HG03060 (cell line): ENCODE results near the gene CKLF.
"Not testable (repeated sequence)": the region's sequence is repeated elsewhere in the genome, so short reads cannot be mapped to it uniquely, and the experiment has no call there.

ENCODE experiments used
- ATAC-seq: cut with Tn5 transposase; IDR thresholded peaks from one replicate; pipeline ENCODE4 v1.9.1; 2021; ENCODE audit warnings: low read depth, moderate number of reproducible peaks; ENCODE audit not compliant: unreplicated experiment

CKLF gene

GRCh38 chr16:66590322-66590721, 37.9 kb downstream of the CKLF start:
- no peak for ATAC-seq

GRCh38 chr16:66591018-66591417, 38.6 kb downstream of the CKLF start:
- ATAC-seq: no peak

DNA sequence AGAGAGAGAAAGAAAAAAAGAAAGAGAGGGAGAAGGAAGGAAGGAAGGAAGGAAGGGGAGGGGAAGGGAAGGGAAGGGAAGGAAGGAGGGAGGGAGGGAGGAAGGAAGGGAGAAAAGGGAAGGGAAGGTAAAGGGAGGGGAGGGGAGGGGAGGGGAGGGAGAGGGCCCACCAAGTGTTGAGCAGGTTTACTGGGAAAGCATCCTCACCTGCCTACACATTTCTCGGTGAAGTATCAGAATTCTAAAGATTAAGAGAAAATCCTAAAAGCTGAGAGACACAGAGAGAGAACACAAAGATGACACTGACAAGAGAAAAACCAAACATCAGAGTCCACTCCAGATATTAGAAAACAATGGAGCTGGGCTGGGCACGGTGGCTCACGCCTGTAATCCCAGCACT, 39.9 kb downstream of the CKLF start:
- ATAC-seq: no peak

DNA sequence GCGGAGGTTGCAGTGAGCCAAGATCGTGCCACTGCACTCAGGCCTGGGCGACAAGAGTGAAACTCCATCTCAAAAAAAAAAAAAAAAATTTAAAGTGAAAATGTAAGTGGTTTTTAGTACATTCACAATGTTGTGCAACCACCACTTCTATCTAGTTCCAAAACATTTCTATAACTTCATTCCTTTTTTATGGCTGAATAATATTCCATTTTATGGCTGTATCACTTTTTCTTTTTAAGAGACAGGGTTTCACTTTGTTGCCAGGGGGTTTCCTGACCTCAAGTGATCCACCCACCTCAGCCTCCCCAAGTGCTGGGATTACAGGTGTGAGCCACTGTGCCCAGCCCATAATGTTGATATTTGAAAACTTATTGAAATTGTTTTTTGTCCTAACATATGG, 40.4 kb downstream of the CKLF start:
- ATAC-seq: no peak

GRCh38 chr16:66594739-66595138, 42.4 kb downstream of the CKLF start:
- ATAC-seq: no peak

- ATAC-seq: not testable (repeated sequence)
Measured at GRCh38 chr16:66596559-66596958, 44.2 kb downstream of the CKLF start.

GRCh38 chr16:66596986-66597848, 44.8 kb downstream of the CKLF start:
- no peak for ATAC-seq

- ATAC-seq: no peak
Measured at GRCh38 chr16:66598111-66598510, 45.7 kb downstream of the CKLF start.

GRCh38 chr16:66599726-66600125, 47.4 kb downstream of the CKLF start:
- no peak for ATAC-seq

DNA sequence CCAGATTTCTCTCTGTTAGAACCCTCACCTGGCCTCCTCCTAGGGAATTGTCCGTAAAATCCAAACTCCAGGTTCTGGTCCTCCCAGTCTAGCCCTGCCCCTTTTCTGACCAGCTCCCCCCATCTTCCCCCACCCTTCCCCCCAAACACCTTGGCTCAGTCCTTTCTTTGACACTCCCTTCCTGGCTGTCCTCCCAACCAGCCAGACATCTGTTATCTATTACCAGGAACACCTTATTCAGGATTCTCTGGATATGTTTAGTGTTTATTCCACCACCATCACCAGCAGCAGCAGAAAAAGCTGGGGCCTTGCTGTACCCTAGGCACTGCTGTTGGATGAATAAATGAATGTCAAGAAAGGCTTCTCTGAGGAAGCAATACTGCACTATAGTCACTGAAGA, 48.1 kb downstream of the CKLF start:
- no peak for ATAC-seq

- ATAC-seq: no peak
Measured at GRCh38 chr16:66601471-66601870, 49.1 kb downstream of the CKLF start.

DNA sequence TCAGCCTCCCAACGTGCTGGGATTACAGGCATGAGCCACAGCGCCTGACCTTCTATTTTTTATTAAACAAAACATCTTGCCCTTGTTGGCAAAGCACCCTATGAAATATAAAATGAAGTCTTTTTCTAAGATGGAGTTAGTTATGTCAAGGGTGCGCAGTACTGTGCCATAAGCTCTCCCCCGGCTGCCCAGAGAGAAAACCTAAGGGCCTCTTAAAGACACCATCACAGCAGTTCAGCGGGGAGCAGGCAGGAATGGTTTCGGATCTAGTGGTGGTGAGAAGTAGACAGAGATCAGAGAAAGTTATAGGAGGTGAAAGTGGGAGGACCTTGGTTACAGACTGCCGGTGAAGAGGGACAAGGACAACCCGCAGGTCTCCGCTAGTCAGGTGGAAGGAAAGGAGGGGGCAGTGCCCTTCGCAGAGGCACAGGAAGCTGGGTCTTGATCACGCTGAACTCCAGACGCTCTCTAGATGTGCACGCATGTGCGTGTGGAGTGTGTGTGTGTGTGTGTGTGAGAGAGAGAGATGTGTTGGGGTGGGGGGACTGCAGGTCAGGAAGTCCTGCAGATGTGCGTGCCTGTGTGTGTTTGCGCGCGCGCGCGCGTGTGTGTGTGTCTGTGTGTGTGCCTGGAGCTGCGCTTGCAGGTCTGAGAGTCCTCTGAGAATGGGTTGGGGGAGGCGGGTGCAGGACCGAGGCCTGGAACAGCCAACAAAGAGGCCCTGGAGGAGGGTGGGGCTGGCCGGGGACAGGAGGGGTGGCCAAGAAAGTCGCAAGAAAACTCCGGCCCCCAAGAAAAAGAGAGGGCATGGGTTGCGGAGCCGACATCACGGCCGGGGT, 51.4 kb downstream of the CKLF start:
- ATAC-seq: no peak

DNA sequence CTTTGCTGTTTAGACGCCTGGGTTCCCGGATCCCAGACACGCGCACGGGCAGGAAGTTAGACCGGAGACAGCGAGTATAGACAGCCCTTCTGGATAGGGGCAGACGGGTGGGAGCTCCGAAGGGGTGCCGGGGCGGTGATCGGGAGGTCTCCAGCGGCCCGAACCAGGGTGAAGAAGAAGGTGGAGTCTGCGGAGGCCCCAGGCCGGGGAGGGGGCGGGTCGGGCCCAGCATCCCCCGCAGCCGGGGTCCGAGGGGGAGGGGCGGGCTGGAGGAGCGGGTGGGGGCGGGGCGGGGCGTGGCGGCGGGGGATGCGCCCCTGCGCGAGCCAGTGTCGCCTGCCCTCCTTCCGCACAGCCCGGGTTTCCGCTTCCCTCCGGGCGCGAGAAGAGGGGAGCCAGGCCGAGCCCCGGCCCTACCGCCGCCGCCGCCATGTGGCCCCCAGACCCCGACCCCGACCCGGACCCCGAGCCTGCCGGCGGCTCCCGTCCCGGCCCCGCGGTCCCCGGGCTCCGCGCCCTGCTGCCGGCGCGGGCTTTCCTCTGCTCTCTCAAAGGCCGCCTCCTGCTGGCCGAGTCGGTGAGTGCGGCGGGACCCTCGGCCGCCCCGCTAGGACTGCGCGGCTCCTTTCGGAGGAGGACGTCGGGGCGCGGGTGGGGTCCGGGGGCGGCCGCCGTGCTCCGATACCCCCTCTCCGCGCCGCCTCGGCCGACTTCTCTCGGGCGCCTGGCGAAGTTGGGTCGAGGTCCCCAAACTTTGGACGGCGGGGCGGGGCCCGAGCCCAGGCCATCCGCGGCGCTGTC, 52.2 kb downstream of the CKLF start, which contains the start of gene CMTM3:
Gene CMTM3, plus strand, starts transcription at position 329 of the 801 bp plus-strand sequence. Its CDS starts 102 bp downstream, at position 431.
- ATAC-seq: no peak

- no peak for ATAC-seq
Measured at GRCh38 chr16:66605177-66605978, 53.0 kb downstream of the CKLF start.

DNA sequence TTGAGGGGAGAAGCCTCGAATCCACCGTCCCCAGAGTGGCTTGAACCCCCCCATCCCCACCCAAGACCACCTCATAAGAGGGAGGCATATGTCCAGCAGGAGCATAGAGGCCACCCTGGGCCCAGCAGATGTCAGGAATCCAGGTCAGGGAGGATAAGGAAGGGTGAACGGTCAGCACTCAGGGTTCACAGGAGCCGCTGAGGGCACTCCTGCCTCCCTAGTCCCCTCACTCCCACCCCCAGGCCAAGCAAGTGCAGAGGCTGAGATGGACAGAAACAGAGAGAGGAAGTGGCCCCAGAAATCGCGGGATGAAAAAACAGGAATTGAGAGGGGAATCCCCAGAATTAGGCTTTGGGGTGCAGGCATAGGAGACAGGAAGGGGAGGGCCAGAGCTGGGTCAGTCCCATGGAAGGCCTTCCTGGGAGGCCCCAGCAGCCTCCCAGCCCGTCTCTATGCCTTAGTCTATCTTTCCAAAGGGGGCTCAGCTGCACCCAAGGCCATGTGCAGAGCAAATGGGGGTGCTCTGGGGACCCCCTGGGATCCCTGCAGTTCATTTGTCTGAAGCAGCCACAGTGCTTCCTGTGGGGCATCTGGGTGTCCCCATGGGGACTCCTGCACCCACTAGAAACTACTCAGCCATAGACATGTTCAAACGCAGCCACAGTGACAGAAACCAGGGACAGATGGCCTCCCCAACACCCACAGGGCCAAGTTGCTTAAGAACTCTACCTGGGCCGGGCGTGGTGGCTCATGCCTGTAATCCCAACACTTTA, 53.8 kb downstream of the CKLF start:
- ATAC-seq: peak; percentile 58

- peak; percentile 28 for ATAC-seq
Measured at GRCh38 chr16:66608241-66609138, 56.1 kb downstream of the CKLF start.

- ATAC-seq: no peak
Measured at GRCh38 chr16:66609139-66609510, 56.7 kb downstream of the CKLF start.

GRCh38 chr16:66610111-66610820, 57.9 kb downstream of the CKLF start:
- ATAC-seq: no peak
